ENCODE results near the gene VSTM1. TPM values are rescaled to one million over a fixed set of nuclear protein-coding genes. Genes with fewer than 3 reads are reported as not detected.

Gene VSTM1
- total RNA-seq, 1 donor from 2014 or later = 0.75 TPM

DNA sequence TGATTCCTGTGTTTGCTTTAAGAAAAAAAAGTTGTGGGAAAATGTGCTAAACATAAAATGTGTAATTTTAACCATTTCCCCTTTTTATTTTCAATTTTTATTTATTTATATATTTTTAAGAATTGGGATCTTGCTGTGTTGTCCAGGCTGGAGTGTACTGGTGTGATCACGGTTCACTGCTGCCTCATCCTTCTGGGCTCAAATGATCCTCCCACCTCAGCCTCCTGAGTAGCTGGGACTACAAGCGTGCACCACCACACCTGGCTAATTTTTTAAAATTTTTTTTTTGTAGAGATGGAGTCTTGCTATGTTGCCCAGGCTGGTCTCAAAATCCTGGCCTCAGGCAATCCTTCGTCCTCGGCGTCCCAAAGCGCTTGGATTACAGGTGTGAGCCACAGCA, 53.2 kb downstream of the VSTM1 start:
- no peak overlapping the region for H3K4me3 ChIP-seq (ENCODE audit: low read depth, low read length)
- no peak for DNase-seq (ENCODE audit: low read depth)
- TF ChIP-seq, protein P1, sequence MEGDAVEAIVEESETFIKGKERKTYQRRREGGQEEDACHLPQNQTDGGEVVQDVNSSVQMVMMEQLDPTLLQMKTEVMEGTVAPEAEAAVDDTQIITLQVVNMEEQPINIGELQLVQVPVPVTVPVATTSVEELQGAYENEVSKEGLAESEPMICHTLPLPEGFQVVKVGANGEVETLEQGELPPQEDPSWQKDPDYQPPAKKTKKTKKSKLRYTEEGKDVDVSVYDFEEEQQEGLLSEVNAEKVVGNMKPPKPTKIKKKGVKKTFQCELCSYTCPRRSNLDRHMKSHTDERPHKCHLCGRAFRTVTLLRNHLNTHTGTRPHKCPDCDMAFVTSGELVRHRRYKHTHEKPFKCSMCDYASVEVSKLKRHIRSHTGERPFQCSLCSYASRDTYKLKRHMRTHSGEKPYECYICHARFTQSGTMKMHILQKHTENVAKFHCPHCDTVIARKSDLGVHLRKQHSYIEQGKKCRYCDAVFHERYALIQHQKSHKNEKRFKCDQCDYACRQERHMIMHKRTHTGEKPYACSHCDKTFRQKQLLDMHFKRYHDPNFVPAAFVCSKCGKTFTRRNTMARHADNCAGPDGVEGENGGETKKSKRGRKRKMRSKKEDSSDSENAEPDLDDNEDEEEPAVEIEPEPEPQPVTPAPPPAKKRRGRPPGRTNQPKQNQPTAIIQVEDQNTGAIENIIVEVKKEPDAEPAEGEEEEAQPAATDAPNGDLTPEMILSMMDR (conservative IDR thresholded peaks at IDR 0.05; ENCODE audit: low read depth, low read length) = no peak

DNA sequence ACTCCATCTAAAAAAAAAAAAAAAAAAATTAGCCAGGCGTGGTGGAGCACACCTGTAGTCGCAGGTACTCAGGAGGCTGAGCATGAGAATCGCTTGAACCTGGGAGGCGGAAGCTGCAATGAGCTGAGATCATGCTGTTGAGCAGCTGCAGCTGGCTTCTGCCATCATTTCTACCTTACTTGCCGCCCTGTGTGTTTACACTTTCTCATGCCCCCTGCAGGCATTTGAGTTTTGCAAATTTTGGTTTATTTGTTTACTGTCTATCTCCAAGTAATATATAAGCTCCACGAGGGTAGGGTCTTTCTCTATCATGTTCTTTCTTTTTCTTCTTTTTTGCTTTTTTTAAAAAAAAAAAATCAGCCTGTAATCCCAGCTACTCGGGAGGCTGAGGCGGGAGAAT, 54.3 kb downstream of the VSTM1 start:
- DNase-seq (ENCODE audit: low read depth) = no peak
- TF ChIP-seq, protein P1 (conservative IDR thresholded peaks at IDR 0.05; ENCODE audit: low read depth, low read length) = no peak
- no peak overlapping the region for H3K4me3 ChIP-seq (ENCODE audit: low read depth, low read length)

DNA sequence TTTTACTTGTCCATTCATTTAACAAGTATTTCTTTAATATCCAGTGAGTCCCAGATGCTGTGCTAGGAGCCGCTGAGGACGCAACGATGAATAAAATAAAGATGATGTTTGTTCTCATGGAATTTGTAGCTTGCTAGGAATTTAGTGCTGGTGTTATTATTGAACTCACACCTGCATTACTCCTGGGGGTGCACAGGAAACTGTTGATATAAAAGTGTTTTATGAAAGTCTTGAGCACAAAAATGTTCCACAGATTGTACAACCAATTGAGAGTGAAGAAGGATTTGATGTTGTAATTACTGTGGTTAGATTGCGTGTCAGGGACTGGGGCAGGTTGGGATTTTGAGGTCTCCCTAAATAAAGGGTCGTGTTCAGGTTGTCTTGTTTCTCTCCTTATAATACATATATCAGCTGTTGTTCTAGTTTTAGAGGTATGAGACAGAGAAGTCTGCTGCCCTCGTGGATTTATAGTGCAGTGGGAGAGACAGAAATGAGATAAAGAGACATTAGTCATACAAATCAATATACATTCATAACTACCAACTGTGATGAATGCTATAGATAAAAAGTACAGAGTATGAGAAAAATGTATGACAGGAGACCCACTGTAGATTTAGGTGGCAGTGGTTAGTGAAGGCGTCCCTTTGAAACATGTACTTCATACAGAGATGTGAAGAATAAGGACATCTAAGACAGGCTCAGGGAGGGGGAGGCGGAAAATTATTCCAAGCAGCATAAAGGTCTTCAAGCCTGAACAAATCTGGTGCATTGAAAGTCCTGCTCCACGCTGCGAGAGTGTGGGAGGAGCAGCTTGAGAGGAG, 61.0 kb downstream of the VSTM1 start:
- H3K4me3 ChIP-seq (ENCODE audit: low read depth, low read length) = no peak overlapping the region
- TF ChIP-seq, protein P1 (conservative IDR thresholded peaks at IDR 0.05; ENCODE audit: low read depth, low read length) = no peak
- DNase-seq (ENCODE audit: low read depth) = no peak

DNA sequence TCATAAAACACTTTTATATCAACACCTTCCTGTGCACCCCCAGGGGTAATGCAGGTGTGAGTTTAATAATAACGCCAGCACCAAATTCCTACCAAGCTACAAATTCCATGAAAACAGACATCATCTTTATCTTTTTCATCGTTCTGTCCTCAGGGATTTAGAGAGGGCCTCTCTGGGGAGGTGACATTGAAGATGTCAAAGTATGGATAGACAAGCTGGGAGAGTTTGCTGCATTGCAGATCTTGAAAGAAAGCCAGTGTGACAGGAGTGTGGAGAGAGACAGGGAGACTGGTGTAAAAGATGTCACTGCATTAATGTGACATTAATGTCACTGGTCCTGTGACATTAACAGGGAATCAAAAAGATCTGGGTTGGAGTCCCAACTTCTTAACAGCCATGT, 62.2 kb downstream of the VSTM1 start:
- TF ChIP-seq, protein P1 (conservative IDR thresholded peaks at IDR 0.05; ENCODE audit: low read depth, low read length) = no peak
- no peak overlapping the region for H3K4me3 ChIP-seq (ENCODE audit: low read depth, low read length)
- no peak for DNase-seq (ENCODE audit: low read depth)

DNA sequence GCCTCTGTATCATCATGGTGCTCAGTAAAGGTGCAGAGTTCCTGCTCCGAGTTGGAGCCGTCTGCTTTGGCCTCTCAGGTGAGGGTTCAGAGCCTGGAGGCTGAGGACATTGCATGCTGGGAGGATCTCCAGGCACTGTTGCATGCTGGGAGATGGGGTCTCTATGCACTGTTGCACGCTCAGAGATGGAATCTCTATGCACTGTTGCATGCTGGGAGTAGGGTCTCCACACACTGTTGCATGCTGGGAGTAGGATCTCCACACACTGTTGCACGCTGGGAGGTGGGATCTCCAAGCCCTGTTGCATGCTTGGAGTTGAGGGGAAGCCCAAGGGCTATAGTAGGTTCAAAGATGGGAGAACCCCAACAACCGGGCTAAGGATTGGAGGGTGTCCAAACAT, 64.0 kb downstream of the VSTM1 start:
- TF ChIP-seq, protein P1 (conservative IDR thresholded peaks at IDR 0.05; ENCODE audit: low read depth, low read length) = no peak
- DNase-seq (ENCODE audit: low read depth) = no peak

DNA sequence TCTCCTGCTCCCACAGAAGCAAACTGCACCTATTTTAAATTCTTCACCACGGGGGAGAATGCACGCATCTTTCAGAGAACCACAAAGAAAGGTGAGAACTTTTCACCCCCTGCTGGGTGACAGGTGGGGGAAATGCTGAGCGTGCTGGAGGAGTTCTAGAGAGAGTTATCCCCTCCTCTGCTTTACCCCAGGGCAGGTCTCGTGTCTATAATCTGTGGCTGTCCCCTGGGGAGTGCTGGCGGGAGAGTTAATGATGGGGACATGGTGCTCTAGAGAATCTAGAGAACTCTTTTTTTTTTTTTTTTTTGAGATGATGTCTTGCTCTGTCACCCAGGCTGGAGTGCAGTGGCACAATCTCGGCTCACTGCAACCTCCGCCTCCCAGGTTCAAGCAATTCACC, 65.5 kb downstream of the VSTM1 start:
- no peak for DNase-seq (ENCODE audit: low read depth)
- TF ChIP-seq, protein P1 (conservative IDR thresholded peaks at IDR 0.05; ENCODE audit: low read depth, low read length) = no peak
- no peak overlapping the region for H3K4me3 ChIP-seq (ENCODE audit: low read depth, low read length)

More for the DNA sequence above, 64.0 kb downstream of the VSTM1 start:
- no peak overlapping the region for H3K4me3 ChIP-seq (ENCODE audit: low read depth, low read length)

DNA sequence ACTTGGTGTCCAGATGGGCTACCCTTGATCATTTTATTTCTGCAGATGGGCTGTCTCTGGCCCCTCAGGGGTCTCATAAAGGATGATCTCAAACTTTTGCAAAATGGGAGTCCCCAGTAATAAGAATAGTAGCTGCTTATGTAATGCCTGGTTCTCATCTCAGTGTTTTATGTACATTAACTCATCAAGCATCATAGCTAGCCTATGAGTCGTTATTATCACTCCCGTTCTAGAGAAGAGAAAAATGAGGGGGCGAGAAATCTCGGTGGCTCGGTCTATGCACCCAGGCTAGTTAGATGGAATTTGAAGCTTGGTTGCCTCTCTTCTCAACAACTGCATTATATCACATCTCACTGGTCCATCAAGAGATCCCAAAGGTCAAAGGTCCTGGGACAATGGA, 68.9 kb downstream of the VSTM1 start:
- H3K4me3 ChIP-seq (ENCODE audit: low read depth, low read length) = no peak overlapping the region
- TF ChIP-seq, protein P1 (conservative IDR thresholded peaks at IDR 0.05; ENCODE audit: low read depth, low read length) = no peak
- DNase-seq (ENCODE audit: low read depth) = no peak

All from epithelial cell of proximal tubule (primary cell).